ENCODE measurements around the gene EEF1B2. TPM values are rescaled to one million over a fixed set of nuclear protein-coding genes. Genes with fewer than 3 reads are reported as not detected.
"Not testable (repeated sequence)": the region's sequence is repeated elsewhere in the genome, so short reads cannot be mapped to it uniquely, and the experiment has no call there.

The EEF1B2 gene
- 1,000 to 10,000 TPM; 1,128 to 1,176 TPM for total RNA-seq

GRCh38 chr2:206159346-206160124, at the start of gene EEF1B2, which contains the start of gene NDUFS1:
EEF1B2 (plus strand) TSS chr2:206159895; CDS start chr2:206159980, 85 bp downstream.
NDUFS1 (minus strand) TSS chr2:206159444; CDS start chr2:206153678, 5,766 bp downstream.
- DNase-seq, result peak; percentile 97
- Mint-ChIP-seq H3K27ac (peak within 1 kb of the TSS; percentile 99), H3K4me1 (peaks cover 49% of the 10 kb centered on the region), H3K4me3 (peak within 1 kb of the TSS; percentile 79), H3K36me3 (peaks cover 63% of the 10 kb centered on the region), H3K9me3 (no peaks in the 10 kb centered on the region), H3K27me3 (no peaks in the 10 kb centered on the region)

GRCh38 chr2:206112108-206112507, 47.6 kb upstream of the EEF1B2 start:
- H3K9me3 Mint-ChIP-seq, result no peaks in the 10 kb centered on the region
- no peak for DNase-seq
- H3K4me1 Mint-ChIP-seq, result no peaks in the 10 kb centered on the region
- no peaks in the 10 kb centered on the region for H3K27me3 Mint-ChIP-seq
- H3K27ac Mint-ChIP-seq, result no peak overlapping the region
- no peak overlapping the region for H3K4me3 Mint-ChIP-seq
- H3K36me3 Mint-ChIP-seq, result peaks cover 27% of the 10 kb centered on the region

- Mint-ChIP-seq H3K36me3 (peaks cover 27% of the 10 kb centered on the region), H3K9me3 (no peaks in the 10 kb centered on the region), H3K27ac (no peak overlapping the region), H3K4me3 (no peak overlapping the region), H3K27me3 (no peaks in the 10 kb centered on the region), H3K4me1 (no peaks in the 10 kb centered on the region)
- no peak for DNase-seq
Observed at GRCh38 chr2:206112846-206113547, 46.7 kb upstream of the EEF1B2 start.

- Mint-ChIP-seq H3K9me3 (peaks cover 2% of the 10 kb centered on the region), H3K27ac (no peak overlapping the region), H3K4me3 (no peak overlapping the region), H3K27me3 (no peaks in the 10 kb centered on the region), H3K4me1 (no peaks in the 10 kb centered on the region), H3K36me3 (peaks cover 35% of the 10 kb centered on the region)
- no peak for DNase-seq
Observed at GRCh38 chr2:206115026-206115578, 44.6 kb upstream of the EEF1B2 start.

- H3K4me1 Mint-ChIP-seq, result no peaks in the 10 kb centered on the region
- peaks cover 7% of the 10 kb centered on the region for H3K9me3 Mint-ChIP-seq
- no peak overlapping the region for H3K27ac Mint-ChIP-seq
- no peak for DNase-seq
- no peak overlapping the region for H3K4me3 Mint-ChIP-seq
- no peaks in the 10 kb centered on the region for H3K27me3 Mint-ChIP-seq
- peaks cover 45% of the 10 kb centered on the region for H3K36me3 Mint-ChIP-seq
Observed at GRCh38 chr2:206116278-206116677, 43.4 kb upstream of the EEF1B2 start.

- H3K4me3 Mint-ChIP-seq, H3K4me1 Mint-ChIP-seq, DNase-seq, H3K27me3 Mint-ChIP-seq, H3K27ac Mint-ChIP-seq: not testable (repeated sequence)
- peaks cover 43% of the 10 kb centered on the region for H3K36me3 Mint-ChIP-seq
- H3K9me3 Mint-ChIP-seq, result peaks cover 11% of the 10 kb centered on the region
Observed at GRCh38 chr2:206122569-206122968, 37.1 kb upstream of the EEF1B2 start.

- Mint-ChIP-seq H3K36me3 (peaks cover 34% of the 10 kb centered on the region), H3K27ac (no peak overlapping the region), H3K4me1 (no peaks in the 10 kb centered on the region)
Observed at GRCh38 chr2:206125901-206126300, 33.8 kb upstream of the EEF1B2 start.

GRCh38 chr2:206127656-206128055, 32.0 kb upstream of the EEF1B2 start:
- Mint-ChIP-seq H3K4me3 (no peak overlapping the region), H3K36me3 (peaks cover 18% of the 10 kb centered on the region), H3K9me3 (no peaks in the 10 kb centered on the region), H3K4me1 (no peaks in the 10 kb centered on the region), H3K27me3 (no peaks in the 10 kb centered on the region), H3K27ac (no peak overlapping the region)
- no peak for DNase-seq

More at GRCh38 chr2:206125901-206126300, 33.8 kb upstream of the EEF1B2 start:
- peaks cover 7% of the 10 kb centered on the region for H3K9me3 Mint-ChIP-seq
- no peak overlapping the region for H3K4me3 Mint-ChIP-seq
- H3K27me3 Mint-ChIP-seq, result no peaks in the 10 kb centered on the region
- DNase-seq, result no peak

GRCh38 chr2:206143451-206143850, 16.2 kb upstream of the EEF1B2 start:
- Mint-ChIP-seq H3K27ac (no peak overlapping the region), H3K36me3 (peaks cover 16% of the 10 kb centered on the region), H3K4me1 (no peaks in the 10 kb centered on the region), H3K27me3 (no peaks in the 10 kb centered on the region), H3K9me3 (no peaks in the 10 kb centered on the region), H3K4me3 (no peak overlapping the region)
- no peak for DNase-seq

GRCh38 chr2:206144383-206144782, 15.3 kb upstream of the EEF1B2 start:
- Mint-ChIP-seq H3K4me1 (no peaks in the 10 kb centered on the region), H3K4me3 (no peak overlapping the region), H3K36me3 (peaks cover 16% of the 10 kb centered on the region), H3K27ac (no peak overlapping the region), H3K27me3 (no peaks in the 10 kb centered on the region), H3K9me3 (no peaks in the 10 kb centered on the region)
- no peak for DNase-seq

GRCh38 chr2:206145665-206146064, 14.0 kb upstream of the EEF1B2 start:
- H3K4me3 Mint-ChIP-seq, result no peak overlapping the region
- no peak overlapping the region for H3K27ac Mint-ChIP-seq
- H3K27me3 Mint-ChIP-seq, result no peaks in the 10 kb centered on the region
- peaks cover 20% of the 10 kb centered on the region for H3K36me3 Mint-ChIP-seq
- H3K4me1 Mint-ChIP-seq, result no peaks in the 10 kb centered on the region
- no peak for DNase-seq
- H3K9me3 Mint-ChIP-seq, result no peaks in the 10 kb centered on the region

- no peaks in the 10 kb centered on the region for H3K27me3 Mint-ChIP-seq
- H3K9me3 Mint-ChIP-seq, result no peaks in the 10 kb centered on the region
- H3K4me3 Mint-ChIP-seq, result no peak overlapping the region
- H3K4me1 Mint-ChIP-seq, result peaks cover 2% of the 10 kb centered on the region
- H3K27ac Mint-ChIP-seq, result no peak overlapping the region
- DNase-seq, result no peak
- H3K36me3 Mint-ChIP-seq, result peaks cover 22% of the 10 kb centered on the region
Observed at GRCh38 chr2:206149330-206149729, 10.4 kb upstream of the EEF1B2 start.

GRCh38 chr2:206150168-206150567, 9.5 kb upstream of the EEF1B2 start:
- Mint-ChIP-seq H3K36me3 (peaks cover 19% of the 10 kb centered on the region), H3K4me3 (no peak overlapping the region), H3K27me3 (no peaks in the 10 kb centered on the region), H3K4me1 (peaks cover 2% of the 10 kb centered on the region), H3K27ac (no peak overlapping the region), H3K9me3 (no peaks in the 10 kb centered on the region)
- DNase-seq, result no peak

- H3K27ac Mint-ChIP-seq, result no peak overlapping the region
- peaks cover 2% of the 10 kb centered on the region for H3K4me1 Mint-ChIP-seq
- no peaks in the 10 kb centered on the region for H3K27me3 Mint-ChIP-seq
- DNase-seq, result no peak
- H3K9me3 Mint-ChIP-seq, result no peaks in the 10 kb centered on the region
- H3K4me3 Mint-ChIP-seq, result no peak overlapping the region
- H3K36me3 Mint-ChIP-seq, result peaks cover 15% of the 10 kb centered on the region
Observed at GRCh38 chr2:206150631-206151030, 9.1 kb upstream of the EEF1B2 start.

GRCh38 chr2:206154197-206154596, 5.5 kb upstream of the EEF1B2 start:
- H3K4me3 Mint-ChIP-seq, result no peak overlapping the region
- peaks cover 31% of the 10 kb centered on the region for H3K36me3 Mint-ChIP-seq
- DNase-seq, result no peak
- no peaks in the 10 kb centered on the region for H3K27me3 Mint-ChIP-seq
- no peaks in the 10 kb centered on the region for H3K9me3 Mint-ChIP-seq
- no peak overlapping the region for H3K27ac Mint-ChIP-seq
- peaks cover 19% of the 10 kb centered on the region for H3K4me1 Mint-ChIP-seq

Data from activated naive CD8-positive, alpha-beta T cell treated with anti-CD3 and anti-CD28 coated beads for 36 hours (primary cell).